ENCODE measurements around the gene SIGMAR1.

DNA sequence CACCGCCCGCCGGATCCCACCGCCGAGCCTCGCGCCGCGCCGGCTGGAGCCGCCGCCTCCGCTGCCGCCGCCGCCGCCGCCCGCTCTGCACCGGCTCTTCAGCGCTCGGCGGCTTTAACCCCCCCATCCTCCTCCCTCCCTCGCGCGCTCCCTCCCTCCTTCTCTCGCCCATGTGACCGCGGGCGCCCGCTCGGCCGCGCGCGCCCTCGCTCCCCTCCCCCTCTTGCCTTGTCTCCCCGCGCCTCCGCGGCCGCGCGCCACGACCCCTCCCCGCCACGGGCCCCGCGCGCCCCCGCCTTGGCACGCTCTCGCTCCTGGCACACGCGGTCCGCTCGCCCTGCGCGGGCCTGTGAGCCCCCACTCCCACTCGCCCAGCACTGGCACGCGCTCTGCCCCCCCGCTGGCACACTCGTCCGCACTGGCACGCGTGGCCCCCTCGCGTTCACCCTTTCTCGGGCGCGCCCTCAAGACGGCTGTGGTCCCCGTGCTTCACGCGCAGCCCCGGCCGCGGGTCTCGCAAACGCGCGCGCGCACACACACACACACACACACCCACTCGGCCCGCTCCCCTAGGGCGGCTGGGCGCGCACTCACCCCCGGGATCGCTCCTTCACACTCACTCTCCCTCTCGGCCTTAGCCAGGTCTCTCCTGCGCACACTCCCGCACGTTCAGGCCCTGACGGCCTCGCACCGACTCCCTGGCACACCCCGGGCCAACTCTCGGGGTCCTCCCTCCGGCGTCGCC is 47.8 kb downstream of the SIGMAR1 start, which contains the start of gene CNTFR:
- peak; percentile 78 for TF ChIP-seq EZH2 (IDR thresholded peaks at IDR 0.05; ENCODE audit: insufficient read depth, low read length)
- TF ChIP-seq, protein P1, sequence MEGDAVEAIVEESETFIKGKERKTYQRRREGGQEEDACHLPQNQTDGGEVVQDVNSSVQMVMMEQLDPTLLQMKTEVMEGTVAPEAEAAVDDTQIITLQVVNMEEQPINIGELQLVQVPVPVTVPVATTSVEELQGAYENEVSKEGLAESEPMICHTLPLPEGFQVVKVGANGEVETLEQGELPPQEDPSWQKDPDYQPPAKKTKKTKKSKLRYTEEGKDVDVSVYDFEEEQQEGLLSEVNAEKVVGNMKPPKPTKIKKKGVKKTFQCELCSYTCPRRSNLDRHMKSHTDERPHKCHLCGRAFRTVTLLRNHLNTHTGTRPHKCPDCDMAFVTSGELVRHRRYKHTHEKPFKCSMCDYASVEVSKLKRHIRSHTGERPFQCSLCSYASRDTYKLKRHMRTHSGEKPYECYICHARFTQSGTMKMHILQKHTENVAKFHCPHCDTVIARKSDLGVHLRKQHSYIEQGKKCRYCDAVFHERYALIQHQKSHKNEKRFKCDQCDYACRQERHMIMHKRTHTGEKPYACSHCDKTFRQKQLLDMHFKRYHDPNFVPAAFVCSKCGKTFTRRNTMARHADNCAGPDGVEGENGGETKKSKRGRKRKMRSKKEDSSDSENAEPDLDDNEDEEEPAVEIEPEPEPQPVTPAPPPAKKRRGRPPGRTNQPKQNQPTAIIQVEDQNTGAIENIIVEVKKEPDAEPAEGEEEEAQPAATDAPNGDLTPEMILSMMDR (IDR thresholded peaks at IDR 0.05; ENCODE audit: insufficient read depth, low read depth, low read length), result no peak

All from astrocyte (in vitro differentiated cells and primary cell).